Peyer's patch (tissue), 4 donors: ENCODE data around the gene OLAH.

Experiments
- POLR2A ChIP-seq, 2 donors: fragments of 450-650 bp; IDR thresholded peaks; one replicate each; pipeline ENCODE4 v1.5.1; 2017; ENCODE audit warnings: antibody characterized with exemption in 2 of 2, mild to moderate bottlenecking in 2 of 2, moderate library complexity in 2 of 2
- TF ChIP-seq, protein P1 (sequence below), 6 experiments: fragments of 450-650 bp in 4 of 6; fragments of 200-600 bp in 2 of 6; sonication (generic) in 1 of 6; IDR thresholded peaks; one replicate each; pipeline ENCODE4 v1.5.1; 2017 to 2019; ENCODE audit warnings: antibody characterized with exemption in 6 of 6, mild to moderate bottlenecking in 3 of 6, moderate library complexity in 1 of 6

DNA sequence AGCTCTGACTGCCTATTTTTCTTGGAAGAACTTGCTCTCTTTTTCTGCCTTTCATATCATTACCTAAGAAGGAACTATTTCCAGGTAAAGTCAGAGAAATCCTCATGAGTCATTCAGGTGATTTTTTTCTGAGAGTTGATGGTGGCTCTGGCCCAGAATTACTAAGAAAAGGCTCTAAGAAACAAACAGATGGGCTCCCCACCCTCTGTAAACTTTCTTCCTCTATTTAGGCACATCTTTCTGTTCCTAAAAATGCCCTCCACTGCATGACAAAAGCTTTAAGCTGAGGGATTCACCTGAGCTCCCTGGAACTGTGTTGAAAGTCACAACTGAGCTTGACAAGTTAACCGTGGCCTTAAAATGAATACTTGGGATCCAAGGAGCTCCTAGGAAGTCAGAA, 1.6 kb downstream of the OLAH start:
- TF ChIP-seq, protein P1, sequence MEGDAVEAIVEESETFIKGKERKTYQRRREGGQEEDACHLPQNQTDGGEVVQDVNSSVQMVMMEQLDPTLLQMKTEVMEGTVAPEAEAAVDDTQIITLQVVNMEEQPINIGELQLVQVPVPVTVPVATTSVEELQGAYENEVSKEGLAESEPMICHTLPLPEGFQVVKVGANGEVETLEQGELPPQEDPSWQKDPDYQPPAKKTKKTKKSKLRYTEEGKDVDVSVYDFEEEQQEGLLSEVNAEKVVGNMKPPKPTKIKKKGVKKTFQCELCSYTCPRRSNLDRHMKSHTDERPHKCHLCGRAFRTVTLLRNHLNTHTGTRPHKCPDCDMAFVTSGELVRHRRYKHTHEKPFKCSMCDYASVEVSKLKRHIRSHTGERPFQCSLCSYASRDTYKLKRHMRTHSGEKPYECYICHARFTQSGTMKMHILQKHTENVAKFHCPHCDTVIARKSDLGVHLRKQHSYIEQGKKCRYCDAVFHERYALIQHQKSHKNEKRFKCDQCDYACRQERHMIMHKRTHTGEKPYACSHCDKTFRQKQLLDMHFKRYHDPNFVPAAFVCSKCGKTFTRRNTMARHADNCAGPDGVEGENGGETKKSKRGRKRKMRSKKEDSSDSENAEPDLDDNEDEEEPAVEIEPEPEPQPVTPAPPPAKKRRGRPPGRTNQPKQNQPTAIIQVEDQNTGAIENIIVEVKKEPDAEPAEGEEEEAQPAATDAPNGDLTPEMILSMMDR (IDR thresholded peaks at IDR 0.05) = no peak
- no peak for TF ChIP-seq POLR2A (IDR thresholded peaks at IDR 0.05)
